Adrenal gland (tissue), 12 donors: ENCODE results near the gene STK35. TPM values are rescaled to one million over a fixed set of nuclear protein-coding genes. Genes with fewer than 3 reads are reported as not detected.
A peak's percentile ranks its signal among the peaks of the same experiment; 100 is the strongest.

Experiments used
- DNase-seq, 7 donors: peaks; one replicate each; pipeline ENCODE4 v3.0.0-alpha.2; 2019 to 2020
- H3K27ac ChIP-seq, 5 donors: fragments of 200-600 bp; sonication (generic) in 4 of 5; 1 replicate in 3 of 5; 2 replicates in 2 of 5; pipeline versions ENCODE4 v1.5.1 to v1.8.0; 2016 to 2020; ENCODE audit warnings: mild to moderate bottlenecking in 1 of 5
- H3K27me3 ChIP-seq: fragments of 200-600 bp; 2 replicates; pipeline ENCODE4 v1.8.0; 2021
- H3K36me3 ChIP-seq, 2 donors: fragments of 200-600 bp; replicated peaks in 1 of 2; 1 replicate in 1 of 2; 2 replicates in 1 of 2; pipeline versions ENCODE4 v1.5.1 to v1.8.0; 2018 to 2022
- H3K4me1 ChIP-seq, 2 donors: fragments of 200-600 bp; replicated peaks in 1 of 2; 1 replicate in 1 of 2; 2 replicates in 1 of 2; pipeline versions ENCODE4 v1.5.1 to v1.8.0; 2018 to 2021
- H3K4me3 ChIP-seq, 4 donors: fragments of 200-600 bp; sonication (generic) in 3 of 4; one replicate each; pipeline ENCODE4 v1.5.1; 2016 to 2018
- H3K9me3 ChIP-seq, 3 donors: fragments of 200-600 bp; sonication (generic) in 1 of 3; replicated peaks in 1 of 3; 1 replicate in 2 of 3; 2 replicates in 1 of 3; pipeline versions ENCODE4 v1.5.1 to v1.8.0; 2016 to 2021
- POLR2A ChIP-seq, 2 donors: fragments of 450-650 bp; IDR thresholded peaks; one replicate each; pipeline ENCODE4 v1.6.1; 2017; ENCODE audit warnings: antibody characterized with exemption in 2 of 2, mild to moderate bottlenecking in 2 of 2, moderate library complexity in 1 of 2
- WGBS, 4 donors: extraction: QIAGEN DNeasy Blood & Tissue Kit in 2 of 4; methylation state at CpG; one replicate each; pipeline versions ENCODE4 v1.1.5 to v1.1.7; 2013 to 2017; 5-methylcytosine and 5-hydroxymethylcytosine counted together
- intact Hi-C, 2 donors: fragments of 100-400 bp; cut with DNase I; formaldehyde crosslinking; loops; one replicate each; pipeline versions ENCODE4 v1.14.1 to v1.15.0; 2022 to 2023
- polyA plus RNA-seq, 3 donors: library from polyadenylated mRNA; stranded (reverse); fragments of 200-250 nt in 2 of 3; fragments of 350-450 nt in 1 of 3; fragmentation: Illumina TruSeq in 1 of 3; extraction: RNeasy Lipid Tissue Mini Kit (QIAGEN cat#74804) in 1 of 3; gene quantifications; one replicate each; pipeline ENCODE4 v1.2.3, GENCODE V29; 2013 to 2014
- total RNA-seq, 9 donors: library from RNA; depleted of rRNA in 4 of 9; stranded (reverse); fragments of >200 nt in 4 of 9; fragments of 120-200 nt in 1 of 9; fragmentation: NEBNext Ultra II Directional in 1 of 9; extraction: Animal tissue kit (Norgen Biotek cat#: 25700) in 1 of 9; gene quantifications; one replicate each; pipeline versions ENCODE4 v1.1.0 to v1.2.4, GENCODE V29; 2013 to 2023
- TF ChIP-seq, protein P1 (sequence below), 6 experiments: fragments of 450-650 bp in 4 of 6; fragments of 200-600 bp in 2 of 6; sonication (generic) in 1 of 6; IDR thresholded peaks; 1 replicate in 5 of 6; 2 replicates in 1 of 6; pipeline versions ENCODE4 v1.5.1 to v1.8.0; 2016 to 2021; ENCODE audit warnings: antibody characterized with exemption in 6 of 6, mild to moderate bottlenecking in 2 of 6, moderate library complexity in 1 of 6
- donor health status: healthy with polysubstance abuse.
- donor health status: Bipolar disorder and iron deficiency.
- donor health status: DM: yes; HTN: yes; CAD: no.
- donor health status: DM: no; HTN: no; CAD: no.
- donor health status: DM: no; HTN: no; CAD: no.
- donor health status: DM: yes; HTN: yes; CAD: no.

Gene STK35
- total and polyA plus RNA-seq, 12 donors: 7.2 to 32.8 (median 20.9) TPM

DNA sequence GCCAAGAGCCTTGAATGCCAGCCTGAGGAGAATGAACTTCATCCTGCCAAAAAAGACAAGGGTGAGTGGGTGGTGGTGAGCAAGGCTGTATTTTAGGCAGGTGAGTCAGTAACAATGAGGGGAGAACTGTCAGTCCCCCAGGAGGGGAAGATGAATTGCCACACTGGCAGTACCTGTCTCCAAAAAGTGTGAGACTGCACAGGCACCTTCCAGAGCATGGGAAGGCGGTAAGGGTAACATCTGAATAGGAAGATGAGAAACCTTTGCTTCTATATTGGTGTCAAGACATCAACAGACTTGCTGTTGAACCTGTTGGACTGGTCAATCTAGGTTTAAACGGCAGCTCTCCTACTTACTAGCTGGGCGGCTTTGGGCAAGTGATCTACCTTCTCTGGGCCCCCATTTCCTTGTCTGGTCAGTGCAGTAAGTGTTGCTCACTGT, 30.9 kb downstream of the STK35 start:
- WGBS, 4 donors: 87 to 96% (median 91%) methylated on average over 3 of the region's 3 CpGs
- no peak for TF ChIP-seq POLR2A (IDR thresholded peaks at IDR 0.05)
- TF ChIP-seq, protein P1, sequence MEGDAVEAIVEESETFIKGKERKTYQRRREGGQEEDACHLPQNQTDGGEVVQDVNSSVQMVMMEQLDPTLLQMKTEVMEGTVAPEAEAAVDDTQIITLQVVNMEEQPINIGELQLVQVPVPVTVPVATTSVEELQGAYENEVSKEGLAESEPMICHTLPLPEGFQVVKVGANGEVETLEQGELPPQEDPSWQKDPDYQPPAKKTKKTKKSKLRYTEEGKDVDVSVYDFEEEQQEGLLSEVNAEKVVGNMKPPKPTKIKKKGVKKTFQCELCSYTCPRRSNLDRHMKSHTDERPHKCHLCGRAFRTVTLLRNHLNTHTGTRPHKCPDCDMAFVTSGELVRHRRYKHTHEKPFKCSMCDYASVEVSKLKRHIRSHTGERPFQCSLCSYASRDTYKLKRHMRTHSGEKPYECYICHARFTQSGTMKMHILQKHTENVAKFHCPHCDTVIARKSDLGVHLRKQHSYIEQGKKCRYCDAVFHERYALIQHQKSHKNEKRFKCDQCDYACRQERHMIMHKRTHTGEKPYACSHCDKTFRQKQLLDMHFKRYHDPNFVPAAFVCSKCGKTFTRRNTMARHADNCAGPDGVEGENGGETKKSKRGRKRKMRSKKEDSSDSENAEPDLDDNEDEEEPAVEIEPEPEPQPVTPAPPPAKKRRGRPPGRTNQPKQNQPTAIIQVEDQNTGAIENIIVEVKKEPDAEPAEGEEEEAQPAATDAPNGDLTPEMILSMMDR (IDR thresholded peaks at IDR 0.05): no peak
- Histone ChIP-seq H3K36me3 (no peaks in the 10 kb centered on the region), H3K4me3 (no peak overlapping the region), H3K27me3 (no peaks in the 10 kb centered on the region), H3K9me3 (no peaks in the 10 kb centered on the region), H3K27ac (peak overlapping the region in 3 of 5 donors; percentile 71 to 85 (median 81)), H3K4me1 (peaks cover 38 to 54% of the 10 kb centered on the region in 2 donors)
- no peak for DNase-seq
- intact Hi-C loops: no loop called here

DNA sequence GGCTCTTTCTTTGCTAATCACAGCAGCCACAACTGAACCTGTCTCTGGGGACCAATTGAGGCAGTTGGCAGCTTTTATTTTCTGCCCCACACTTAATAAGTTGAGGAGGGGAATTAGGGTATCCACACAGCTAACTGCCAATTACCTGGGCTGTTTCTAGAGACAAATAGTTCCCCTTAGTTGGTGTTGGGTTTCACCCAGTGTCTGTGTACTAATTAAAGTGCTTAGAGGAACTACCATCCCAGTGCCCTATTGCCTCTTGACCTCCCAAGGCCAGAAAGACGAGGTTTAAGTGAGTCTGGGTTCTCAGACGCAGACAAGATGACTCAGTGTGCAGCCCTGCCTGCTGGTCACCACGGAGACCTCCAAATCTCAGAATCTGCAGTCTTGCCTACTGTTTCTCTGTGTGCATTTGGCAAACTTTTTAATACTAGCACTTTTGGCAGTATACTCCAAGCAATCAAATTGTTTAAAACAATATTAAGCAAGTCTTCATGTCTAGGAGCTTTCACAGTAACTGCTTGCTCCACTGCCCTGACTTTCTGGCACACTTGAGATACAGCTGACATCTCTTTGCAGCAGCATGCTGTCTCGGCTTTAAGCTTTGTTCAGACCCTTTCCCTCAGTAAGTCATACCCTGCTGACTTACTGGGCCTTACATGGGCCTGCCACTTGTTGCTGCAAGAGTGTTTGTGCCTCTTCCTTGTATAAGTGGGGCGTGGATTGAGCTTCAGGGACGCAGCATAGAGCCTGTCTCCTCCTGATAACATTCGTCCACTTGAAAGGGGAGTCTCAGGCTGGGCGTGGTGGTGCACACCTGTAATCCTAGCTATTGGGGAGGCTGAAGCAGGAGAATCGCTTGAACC, 31.9 kb downstream of the STK35 start:
- H3K4me3 ChIP-seq: no peak overlapping the region
- 37 to 51% (median 47%) methylated on average over 5 to 9 of the region's 9 CpGs for WGBS, 4 donors
- intact Hi-C loops: no loop called here
- H3K27ac ChIP-seq: peak overlapping the region in 4 of 5 donors; percentile 47 to 85 (median 76)
- DNase-seq: peak; percentile 66 to 87 (median 79)
- H3K9me3 ChIP-seq: no peaks in the 10 kb centered on the region
- no peak for TF ChIP-seq POLR2A (IDR thresholded peaks at IDR 0.05)
- TF ChIP-seq, protein P1 (IDR thresholded peaks at IDR 0.05): no peak
- no peaks in the 10 kb centered on the region for H3K27me3 ChIP-seq
- peaks cover 45 to 57% of the 10 kb centered on the region in 2 donors for H3K4me1 ChIP-seq
- no peaks in the 10 kb centered on the region for H3K36me3 ChIP-seq

DNA sequence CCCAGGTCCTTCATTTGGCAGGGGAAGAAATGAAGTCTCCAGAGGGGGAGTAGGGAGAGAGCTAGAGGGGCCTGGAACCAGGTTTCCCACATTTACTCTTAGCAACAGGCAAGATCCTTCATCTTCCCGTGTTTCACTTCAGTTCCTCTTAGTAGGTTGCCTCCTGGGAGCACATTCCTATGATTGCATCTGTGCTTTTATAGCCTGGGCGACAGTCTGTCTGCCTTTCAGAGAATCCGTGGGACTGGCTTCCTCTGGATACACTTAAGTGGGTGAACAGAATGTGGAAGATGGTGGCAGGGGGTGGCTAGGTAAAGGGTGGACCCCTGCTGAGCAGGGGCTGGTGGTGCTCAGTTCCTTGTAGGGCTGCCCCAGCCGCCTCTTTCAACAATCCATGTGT, 33.4 kb downstream of the STK35 start:
- H3K27me3 ChIP-seq: no peaks in the 10 kb centered on the region
- H3K9me3 ChIP-seq: no peaks in the 10 kb centered on the region
- H3K4me3 ChIP-seq: no peak overlapping the region
- H3K4me1 ChIP-seq: peaks cover 46 to 61% of the 10 kb centered on the region in 2 donors
- intact Hi-C loops: no loop called here
- H3K27ac ChIP-seq: peak overlapping the region in 3 of 5 donors; percentile 24 to 81 (median 71)
- no peak for TF ChIP-seq POLR2A (IDR thresholded peaks at IDR 0.05)
- TF ChIP-seq, protein P1 (IDR thresholded peaks at IDR 0.05): no peak
- 76 to 85% (median 82%) methylated on average over 3 to 4 of the region's 4 CpGs for WGBS, 4 donors
- no peaks in the 10 kb centered on the region for H3K36me3 ChIP-seq
- no peak for DNase-seq

DNA sequence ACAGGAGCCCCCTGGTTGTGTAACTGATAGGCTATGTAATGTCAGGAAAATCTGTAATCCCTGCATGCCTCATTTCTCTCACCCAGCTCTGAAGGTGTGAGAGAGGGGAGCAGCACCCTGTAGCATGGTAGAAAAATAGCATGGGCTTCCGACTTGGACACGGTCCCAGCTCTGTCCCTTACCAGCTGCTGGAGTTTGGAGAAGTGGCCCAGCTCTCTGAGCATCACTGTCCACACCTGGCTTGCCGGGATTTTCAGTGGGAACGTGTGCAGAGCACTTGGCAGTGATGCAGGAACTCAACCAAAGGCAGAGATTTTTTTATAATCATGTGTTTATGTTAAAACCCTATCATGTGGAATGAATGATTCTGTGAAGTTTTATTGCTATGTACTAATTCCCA, 34.6 kb downstream of the STK35 start:
- intact Hi-C loops: no loop called here
- Histone ChIP-seq H3K27me3 (no peaks in the 10 kb centered on the region), H3K4me3 (no peak overlapping the region), H3K36me3 (no peaks in the 10 kb centered on the region), H3K27ac (peak overlapping the region in 2 of 5 donors; percentile 6 to 85), H3K9me3 (no peaks in the 10 kb centered on the region), H3K4me1 (peaks cover 51 to 63% of the 10 kb centered on the region in 2 donors)
- WGBS, 4 donors: 81 to 98% (median 88%) methylated on average over 4 of the region's 4 CpGs
- DNase-seq: no peak
- no peak for TF ChIP-seq POLR2A (IDR thresholded peaks at IDR 0.05)
- TF ChIP-seq, protein P1 (IDR thresholded peaks at IDR 0.05): no peak
